GM12872 (cell line): ENCODE measurements around the gene CHSY1.

ENCODE experiments used
- TF ChIP-seq, protein P1 (sequence below): IDR thresholded peaks from 3 replicates; pipeline ENCODE4 v1.5.1; 2011; ENCODE audit warnings: low read depth, mild to moderate bottlenecking, low read length, moderate library complexity; ENCODE audit not compliant: insufficient read depth

Gene CHSY1

DNA sequence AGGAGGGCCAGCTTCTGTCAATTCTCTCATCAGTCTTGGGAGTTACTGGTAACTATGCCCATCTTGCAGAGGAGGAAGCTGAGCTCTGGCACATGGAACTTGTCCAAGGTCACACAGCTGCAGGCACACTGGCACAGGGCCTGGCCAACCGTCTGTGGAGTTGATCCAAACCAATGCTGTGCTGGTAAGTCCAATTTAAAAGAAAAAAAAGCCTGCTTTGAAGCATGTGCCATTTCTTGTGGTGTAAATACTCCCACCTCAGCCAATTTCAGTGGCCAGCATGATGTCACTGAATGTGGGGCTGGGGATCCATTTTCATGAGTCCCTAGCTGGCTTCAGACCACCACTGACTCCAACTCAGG is 83.4 kb downstream of the CHSY1 start:
- TF ChIP-seq, protein P1, sequence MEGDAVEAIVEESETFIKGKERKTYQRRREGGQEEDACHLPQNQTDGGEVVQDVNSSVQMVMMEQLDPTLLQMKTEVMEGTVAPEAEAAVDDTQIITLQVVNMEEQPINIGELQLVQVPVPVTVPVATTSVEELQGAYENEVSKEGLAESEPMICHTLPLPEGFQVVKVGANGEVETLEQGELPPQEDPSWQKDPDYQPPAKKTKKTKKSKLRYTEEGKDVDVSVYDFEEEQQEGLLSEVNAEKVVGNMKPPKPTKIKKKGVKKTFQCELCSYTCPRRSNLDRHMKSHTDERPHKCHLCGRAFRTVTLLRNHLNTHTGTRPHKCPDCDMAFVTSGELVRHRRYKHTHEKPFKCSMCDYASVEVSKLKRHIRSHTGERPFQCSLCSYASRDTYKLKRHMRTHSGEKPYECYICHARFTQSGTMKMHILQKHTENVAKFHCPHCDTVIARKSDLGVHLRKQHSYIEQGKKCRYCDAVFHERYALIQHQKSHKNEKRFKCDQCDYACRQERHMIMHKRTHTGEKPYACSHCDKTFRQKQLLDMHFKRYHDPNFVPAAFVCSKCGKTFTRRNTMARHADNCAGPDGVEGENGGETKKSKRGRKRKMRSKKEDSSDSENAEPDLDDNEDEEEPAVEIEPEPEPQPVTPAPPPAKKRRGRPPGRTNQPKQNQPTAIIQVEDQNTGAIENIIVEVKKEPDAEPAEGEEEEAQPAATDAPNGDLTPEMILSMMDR = no peak

DNA sequence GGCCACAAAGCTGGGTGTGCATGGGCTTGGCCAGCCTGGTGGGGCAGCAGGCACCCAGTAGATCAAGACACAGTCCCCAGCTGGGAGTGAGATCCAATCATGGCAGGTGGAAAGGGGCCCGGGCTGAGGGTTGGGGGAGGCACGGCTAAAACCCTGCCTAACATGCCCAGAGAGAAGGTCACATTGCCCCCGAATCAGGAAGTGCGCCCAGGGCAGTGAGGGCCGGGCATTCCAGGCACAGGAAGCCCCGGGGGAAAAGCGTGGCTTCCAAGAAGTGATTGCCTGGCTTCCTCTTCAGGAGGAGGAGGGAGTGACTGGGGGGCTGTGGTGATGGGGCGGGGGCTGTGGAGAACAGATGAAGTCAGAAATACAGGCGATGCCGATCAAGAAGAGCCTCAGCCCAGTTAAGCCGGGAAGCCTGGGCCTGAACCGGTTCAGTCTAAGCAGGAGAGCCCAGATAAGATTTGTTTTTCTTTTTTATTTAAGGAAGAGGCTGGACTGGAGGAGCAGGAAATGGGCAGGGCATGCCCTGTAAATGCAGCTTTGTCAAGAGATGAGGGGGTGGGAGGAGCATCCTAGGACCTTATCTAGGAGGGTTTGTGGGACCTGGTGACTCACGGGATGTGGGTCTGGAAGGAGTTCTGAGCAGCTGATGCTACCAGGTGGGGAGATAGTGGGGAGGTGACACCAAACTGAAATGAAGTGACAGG is 83.9 kb downstream of the CHSY1 start:
- TF ChIP-seq, protein P1 = no peak

DNA sequence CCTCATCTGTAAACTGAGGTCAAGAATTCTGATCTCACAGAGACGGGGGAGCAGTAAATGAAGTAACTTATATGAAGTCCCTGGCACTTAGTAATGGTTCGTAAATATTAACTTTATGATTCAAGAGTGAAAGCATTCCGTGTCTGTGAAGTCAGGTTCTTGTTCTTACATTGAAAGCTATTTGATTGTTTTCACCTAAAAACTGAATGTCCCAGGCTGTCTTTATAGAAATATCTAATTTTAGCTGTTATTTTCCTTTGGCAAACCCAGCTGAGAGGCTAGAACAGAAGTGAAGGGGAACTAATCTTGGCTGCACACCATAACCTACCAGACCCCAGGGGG is 84.5 kb downstream of the CHSY1 start:
- TF ChIP-seq, protein P1 = no peak

DNA sequence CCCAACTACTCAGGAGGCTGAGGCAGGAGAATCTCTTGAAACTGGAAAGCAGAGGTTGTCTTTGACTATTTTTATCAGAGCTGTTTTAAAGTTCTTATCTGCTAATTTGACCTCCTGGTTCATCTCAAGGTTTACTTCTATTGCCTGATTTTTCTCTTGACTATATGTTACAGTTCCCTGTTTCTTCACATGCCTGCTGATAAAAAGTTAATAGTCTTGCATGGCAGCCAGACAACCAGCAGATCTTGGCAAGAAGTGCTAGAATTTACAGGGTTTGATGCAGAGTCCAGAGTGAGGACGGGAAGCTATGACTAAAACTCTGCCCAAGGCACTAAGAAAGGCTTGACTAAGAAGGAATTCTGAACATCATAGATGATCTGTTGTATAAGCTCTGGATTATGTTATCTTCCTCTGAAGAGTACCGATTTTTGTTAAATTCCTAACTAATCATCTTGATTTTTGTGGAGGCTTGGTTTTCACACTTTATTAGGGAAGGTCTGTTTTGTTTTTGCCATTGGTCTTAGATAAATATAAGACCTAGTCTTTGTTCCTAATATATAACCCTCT is 85.9 kb downstream of the CHSY1 start:
- TF ChIP-seq, protein P1 = no peak

DNA sequence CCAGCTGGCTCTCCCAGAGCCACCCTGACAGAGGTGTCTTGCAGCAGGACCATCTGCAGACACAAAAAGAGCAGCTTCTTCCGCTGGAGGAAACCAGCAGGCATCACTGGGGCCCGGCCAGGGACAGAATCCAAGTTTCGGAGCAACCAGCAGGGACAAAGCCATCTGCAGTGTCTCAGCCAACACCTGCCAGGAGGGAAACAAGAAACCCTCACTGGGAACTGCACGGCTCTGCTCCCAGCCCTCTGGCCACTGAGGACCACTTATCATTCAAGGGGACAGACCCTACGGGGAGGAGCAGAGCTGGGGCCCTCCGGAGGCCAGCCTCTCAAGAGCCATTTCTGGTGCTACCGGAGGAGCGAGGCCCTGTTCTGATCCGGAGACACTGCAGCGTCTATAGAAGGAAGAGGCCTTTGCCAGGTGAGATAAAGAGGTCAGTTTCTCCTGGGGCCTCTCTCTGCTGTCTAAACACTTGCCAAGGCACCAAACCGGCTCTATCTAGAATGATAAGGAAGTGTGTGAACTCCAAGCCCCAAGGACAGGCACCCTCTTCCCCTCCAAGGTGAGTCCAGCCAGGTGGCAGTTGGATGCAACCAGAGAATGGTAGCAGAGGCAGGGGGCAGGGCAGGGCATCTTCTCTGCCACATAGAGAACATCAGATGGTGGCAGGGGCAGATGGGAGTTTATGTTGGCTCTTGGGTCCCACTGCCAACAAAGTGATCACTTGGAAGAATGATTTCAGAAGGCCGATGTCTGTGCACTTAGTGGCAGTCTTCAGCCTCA is 89.0 kb downstream of the CHSY1 start:
- TF ChIP-seq, protein P1 = no peak

DNA sequence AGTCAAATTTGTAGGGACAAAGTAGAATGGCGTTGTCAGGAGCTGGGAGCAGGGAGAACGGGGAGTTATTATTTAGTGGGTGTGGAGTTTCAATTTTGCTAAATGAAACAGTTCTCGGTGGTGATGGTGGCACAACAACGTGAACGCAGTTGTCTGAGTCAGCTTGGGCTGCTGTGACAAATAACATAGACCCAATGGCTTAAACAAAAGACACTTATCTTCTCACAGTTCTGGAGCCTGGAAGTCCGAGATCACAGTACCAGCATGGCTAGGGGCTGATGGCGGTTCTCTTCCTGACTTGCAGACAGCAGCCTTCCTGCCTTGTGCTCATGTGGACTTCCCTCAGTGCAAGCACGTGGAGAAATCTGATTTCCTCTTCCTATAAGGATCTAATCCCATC is 90.2 kb downstream of the CHSY1 start:
- TF ChIP-seq, protein P1 = no peak

DNA sequence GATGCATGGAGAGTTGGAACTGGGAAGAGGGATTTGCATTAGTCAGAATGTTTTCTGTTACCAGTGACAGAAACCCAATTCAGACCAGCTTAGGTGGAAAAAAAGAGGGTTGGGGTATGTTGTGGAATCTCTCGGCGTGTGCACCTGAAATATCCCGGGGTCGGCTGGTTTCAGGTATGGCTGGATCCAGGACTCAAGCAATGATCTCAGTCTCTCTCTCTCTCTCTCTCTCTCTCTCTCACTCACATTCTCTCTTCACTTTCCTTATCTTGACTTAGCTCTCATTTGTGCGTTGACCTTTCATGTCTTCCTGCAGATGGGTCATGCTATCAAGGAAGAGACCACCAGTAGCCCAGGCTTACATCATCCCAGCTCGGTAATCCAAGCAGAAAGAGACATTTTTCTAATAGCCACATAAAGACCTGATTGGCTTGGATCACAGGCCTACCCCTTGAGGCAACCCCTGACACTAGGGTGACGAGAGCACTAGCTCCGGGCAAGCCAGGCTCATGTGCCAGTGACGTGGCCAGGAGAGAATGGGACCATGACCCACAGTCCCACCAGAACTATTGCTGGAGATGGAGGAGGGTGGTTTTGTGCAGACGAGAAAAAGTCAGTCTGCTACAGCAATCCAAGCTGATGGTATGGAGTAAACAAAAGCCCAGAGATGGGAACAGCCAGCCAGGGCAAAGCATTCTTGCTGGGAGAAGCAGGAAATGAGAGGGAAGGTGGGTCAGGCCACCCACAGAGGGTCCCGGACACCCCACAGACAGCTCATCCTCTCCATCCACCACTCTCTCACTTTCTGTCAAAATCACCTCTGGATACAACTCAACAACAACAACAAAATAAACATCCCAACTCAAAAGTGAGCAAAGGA is 91.7 kb downstream of the CHSY1 start:
- TF ChIP-seq, protein P1 = no peak
